Type B pancreatic cell (in vitro differentiated cells): ENCODE results near the gene SWT1. TPM values are rescaled to one million over a fixed set of nuclear protein-coding genes. Genes with fewer than 3 reads are reported as not detected.

Experiments used
- DNase-seq: peaks from one replicate; pipeline ENCODE4 v3.0.0; 2021; ENCODE audit warnings: mixed read lengths; ENCODE audit not compliant: unreplicated experiment; ENCODE audit errors: extremely low spot score
- H3K27ac Mint-ChIP-seq: 2 replicates; pipeline ENCODE4 v1.8.0; 2021; ENCODE audit warnings: mild to moderate bottlenecking, mixed read lengths
- H3K27me3 Mint-ChIP-seq: 2 replicates; pipeline ENCODE4 v1.8.0; 2021; ENCODE audit warnings: mixed read lengths
- H3K36me3 Mint-ChIP-seq: 2 replicates; pipeline ENCODE4 v1.8.0; 2021; ENCODE audit warnings: mixed read lengths
- H3K4me1 Mint-ChIP-seq: one replicate; pipeline ENCODE4 v1.8.0; 2021; ENCODE audit warnings: mixed read lengths; ENCODE audit not compliant: unreplicated experiment
- H3K4me3 Mint-ChIP-seq: 2 replicates; pipeline ENCODE4 v1.8.0; 2021; ENCODE audit warnings: mild to moderate bottlenecking, mixed read lengths
- H3K9me3 Mint-ChIP-seq: 2 replicates; pipeline ENCODE4 v1.8.0; 2021; ENCODE audit warnings: mixed read lengths
- total RNA-seq: library from RNA; stranded (reverse); gene quantifications from 2 replicates; pipeline ENCODE4 v1.2.1, GENCODE V29; 2021; ENCODE audit warnings: low replicate concordance
- TF ChIP-seq, protein P1 (sequence below): fragments of 200-600 bp; sonication (generic); conservative IDR thresholded peaks from 2 replicates; pipeline ENCODE4 v1.5.0; 2021; ENCODE audit warnings: antibody characterized with exemption, mild to moderate bottlenecking

SWT1 gene
- total RNA-seq, 1 donor from 2014 or later, result 6.2 TPM

- TF ChIP-seq, protein P1, sequence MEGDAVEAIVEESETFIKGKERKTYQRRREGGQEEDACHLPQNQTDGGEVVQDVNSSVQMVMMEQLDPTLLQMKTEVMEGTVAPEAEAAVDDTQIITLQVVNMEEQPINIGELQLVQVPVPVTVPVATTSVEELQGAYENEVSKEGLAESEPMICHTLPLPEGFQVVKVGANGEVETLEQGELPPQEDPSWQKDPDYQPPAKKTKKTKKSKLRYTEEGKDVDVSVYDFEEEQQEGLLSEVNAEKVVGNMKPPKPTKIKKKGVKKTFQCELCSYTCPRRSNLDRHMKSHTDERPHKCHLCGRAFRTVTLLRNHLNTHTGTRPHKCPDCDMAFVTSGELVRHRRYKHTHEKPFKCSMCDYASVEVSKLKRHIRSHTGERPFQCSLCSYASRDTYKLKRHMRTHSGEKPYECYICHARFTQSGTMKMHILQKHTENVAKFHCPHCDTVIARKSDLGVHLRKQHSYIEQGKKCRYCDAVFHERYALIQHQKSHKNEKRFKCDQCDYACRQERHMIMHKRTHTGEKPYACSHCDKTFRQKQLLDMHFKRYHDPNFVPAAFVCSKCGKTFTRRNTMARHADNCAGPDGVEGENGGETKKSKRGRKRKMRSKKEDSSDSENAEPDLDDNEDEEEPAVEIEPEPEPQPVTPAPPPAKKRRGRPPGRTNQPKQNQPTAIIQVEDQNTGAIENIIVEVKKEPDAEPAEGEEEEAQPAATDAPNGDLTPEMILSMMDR, result no peak
- Mint-ChIP-seq H3K27ac (no peak overlapping the region), H3K4me1 (peaks cover 17% of the 10 kb centered on the region), H3K4me3 (no peak overlapping the region), H3K27me3 (no peaks in the 10 kb centered on the region), H3K36me3 (peaks cover 13% of the 10 kb centered on the region), H3K9me3 (no peaks in the 10 kb centered on the region)
- no peak for DNase-seq
Observed at GRCh38 chr1:185151215-185151614, 5.8 kb upstream of the SWT1 start.

- Mint-ChIP-seq H3K27me3 (no peaks in the 10 kb centered on the region), H3K4me3 (peak overlapping the region; percentile 32), H3K27ac (peak overlapping the region; percentile 73), H3K4me1 (peaks cover 19% of the 10 kb centered on the region), H3K9me3 (no peaks in the 10 kb centered on the region), H3K36me3 (peaks cover 13% of the 10 kb centered on the region)
- TF ChIP-seq, protein P1, result no peak
- no peak for DNase-seq
Observed at GRCh38 chr1:185152187-185152767, 4.7 kb upstream of the SWT1 start.

GRCh38 chr1:185154912-185155513 is 2.0 kb upstream of the SWT1 start:
- Mint-ChIP-seq H3K27me3 (no peaks in the 10 kb centered on the region), H3K9me3 (no peaks in the 10 kb centered on the region), H3K36me3 (peaks cover 7% of the 10 kb centered on the region), H3K4me1 (peaks cover 24% of the 10 kb centered on the region), H3K27ac (peak overlapping the region; percentile 97), H3K4me3 (peak overlapping the region; percentile 98)
- TF ChIP-seq, protein P1, result no peak
- DNase-seq, result no peak

DNA sequence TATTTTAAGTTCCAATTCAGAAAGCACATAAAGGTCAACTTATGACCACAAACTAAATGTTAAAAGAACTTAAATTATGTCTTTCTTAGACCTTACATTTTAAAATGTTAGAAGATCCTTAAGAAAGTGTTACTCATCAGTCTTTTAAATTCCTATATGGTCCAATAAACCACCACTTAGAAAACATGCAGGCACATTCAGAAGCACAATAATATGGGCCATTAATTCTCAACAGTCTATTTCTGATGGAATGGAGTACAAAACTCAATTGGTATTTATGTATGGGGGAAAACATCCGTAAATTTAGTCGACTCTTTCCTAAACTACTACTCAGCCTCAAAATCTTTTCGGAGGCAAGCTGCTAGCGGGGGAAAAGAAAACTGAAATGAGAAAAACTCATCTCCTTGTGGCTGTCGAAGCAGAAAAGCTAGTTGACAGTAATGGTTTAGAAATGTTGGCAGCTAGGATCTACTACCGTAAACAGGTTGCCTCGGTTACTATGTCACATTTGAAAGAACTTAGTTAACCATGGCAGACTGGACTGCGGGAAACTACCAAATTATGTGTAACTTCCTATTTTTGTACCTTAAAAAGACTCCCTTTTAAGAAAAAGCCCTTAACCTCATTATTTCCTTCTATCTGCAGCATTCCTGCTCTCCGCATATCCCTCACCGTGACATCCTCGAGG is 1.2 kb upstream of the SWT1 start:
- Mint-ChIP-seq H3K4me3 (peak overlapping the region; percentile 98), H3K9me3 (no peaks in the 10 kb centered on the region), H3K36me3 (peaks cover 3% of the 10 kb centered on the region), H3K27me3 (no peaks in the 10 kb centered on the region), H3K27ac (peak overlapping the region; percentile 97), H3K4me1 (peaks cover 24% of the 10 kb centered on the region)
- TF ChIP-seq, protein P1, result no peak
- no peak for DNase-seq

GRCh38 chr1:185156288-185156853 is 596 bp upstream of the SWT1 start:
- peak overlapping the region; percentile 97 for H3K27ac Mint-ChIP-seq
- no peaks in the 10 kb centered on the region for H3K27me3 Mint-ChIP-seq
- TF ChIP-seq, protein P1, result no peak
- DNase-seq, result peak; percentile 75
- peaks cover 3% of the 10 kb centered on the region for H3K36me3 Mint-ChIP-seq
- H3K9me3 Mint-ChIP-seq, result no peaks in the 10 kb centered on the region
- H3K4me3 Mint-ChIP-seq, result peak overlapping the region; percentile 98
- H3K4me1 Mint-ChIP-seq, result peaks cover 24% of the 10 kb centered on the region
